Brain microvascular endothelial cell (primary cell): ENCODE results near the gene BCAS4.
"Not testable (repeated sequence)": the region's sequence is repeated elsewhere in the genome, so short reads cannot be mapped to it uniquely, and the experiment has no call there.

Experiments
- DNase-seq: peaks from one replicate; pipeline ENCODE4 v3.0.0-alpha.2; 2020
- H3K27ac ChIP-seq: fragments of 250-450 bp; sonication (Bioruptor Pico); 2 replicates; pipeline ENCODE4 v1.5.1; 2020; ENCODE audit warnings: mild to moderate bottlenecking, moderate library complexity
- H3K27me3 ChIP-seq: fragments of 250-450 bp; sonication (Bioruptor Pico); replicated peaks from 2 replicates; pipeline ENCODE4 v1.5.1; 2020; ENCODE audit warnings: mild to moderate bottlenecking
- H3K36me3 ChIP-seq: fragments of 250-450 bp; sonication (Bioruptor Pico); replicated peaks from 2 replicates; pipeline ENCODE4 v1.5.1; 2020; ENCODE audit warnings: mild to moderate bottlenecking
- H3K4me3 ChIP-seq: 2 replicates; pipeline ENCODE4 v1.5.1; 2011; ENCODE audit warnings: low read depth, mild to moderate bottlenecking, control low read depth, low read length, moderate library complexity
- CTCF ChIP-seq: IDR thresholded peaks from 2 replicates; pipeline ENCODE4 v1.5.1; 2011; ENCODE audit warnings: low read depth, mild to moderate bottlenecking, moderate library complexity, low read length, control low read depth, inconsistent platforms; ENCODE audit errors: missing control alignments
- in situ Hi-C: cut with HindIII; loops from 2 replicates; pipeline ENCODE4 v1.10.0; 2017; ENCODE audit warnings: low sequenced_read_pairs, low pct_ligation_motif_present

BCAS4 gene

GRCh38 chr20:50772420-50773185 is 22.3 kb upstream of the BCAS4 start:
- in situ Hi-C loops, result no loop called here
- Histone ChIP-seq H3K36me3 (no peaks in the 10 kb centered on the region), H3K4me3 (no peak overlapping the region), H3K27me3 (no peaks in the 10 kb centered on the region), H3K27ac (no peak overlapping the region)
- DNase-seq, result no peak
- TF ChIP-seq CTCF, result no peak

GRCh38 chr20:50774515-50774914 is 20.3 kb upstream of the BCAS4 start:
- no peaks in the 10 kb centered on the region for H3K36me3 ChIP-seq
- in situ Hi-C loops, result no loop called here
- DNase-seq, result no peak
- TF ChIP-seq CTCF, result no peak
- H3K27ac ChIP-seq, result no peak overlapping the region
- no peaks in the 10 kb centered on the region for H3K27me3 ChIP-seq
- H3K4me3 ChIP-seq, result no peak overlapping the region

DNA sequence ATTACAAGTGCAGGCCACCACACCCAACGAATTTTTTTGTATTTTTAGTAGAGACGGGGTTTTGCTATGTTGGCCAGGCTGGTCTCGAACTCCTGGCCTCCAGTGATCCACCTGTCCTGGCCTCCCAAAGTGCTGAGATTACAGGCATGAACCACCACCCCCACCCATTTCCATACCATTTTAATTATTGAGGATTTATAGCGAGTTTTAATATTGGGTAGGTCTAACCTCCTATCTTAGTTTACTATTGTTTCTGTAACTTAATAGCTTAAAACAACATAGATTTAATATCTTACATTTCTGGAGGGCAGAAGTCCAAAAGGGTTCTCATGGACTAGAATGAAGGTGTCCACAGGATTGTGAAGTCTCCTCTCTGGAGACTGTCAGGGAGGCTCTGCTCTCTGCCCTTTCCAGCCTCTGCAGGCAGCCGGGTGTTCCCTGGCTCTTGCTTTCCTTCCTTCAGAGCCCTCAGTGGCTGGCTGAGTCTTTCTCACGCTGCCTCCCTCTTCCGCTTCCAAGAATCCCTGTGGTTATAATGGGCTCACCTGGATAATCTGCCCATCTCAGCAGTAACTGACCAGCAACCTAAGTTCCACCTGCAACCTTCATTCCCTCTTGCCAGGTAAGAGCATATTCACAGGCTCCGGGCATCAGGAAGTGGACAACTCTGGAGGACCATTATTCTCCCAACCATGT is 18.6 kb upstream of the BCAS4 start:
- DNase-seq, result no peak
- no peak for TF ChIP-seq CTCF
- Histone ChIP-seq H3K36me3 (no peaks in the 10 kb centered on the region), H3K4me3 (no peak overlapping the region), H3K27ac (no peak overlapping the region), H3K27me3 (no peaks in the 10 kb centered on the region)
- in situ Hi-C loops, result no loop called here

DNA sequence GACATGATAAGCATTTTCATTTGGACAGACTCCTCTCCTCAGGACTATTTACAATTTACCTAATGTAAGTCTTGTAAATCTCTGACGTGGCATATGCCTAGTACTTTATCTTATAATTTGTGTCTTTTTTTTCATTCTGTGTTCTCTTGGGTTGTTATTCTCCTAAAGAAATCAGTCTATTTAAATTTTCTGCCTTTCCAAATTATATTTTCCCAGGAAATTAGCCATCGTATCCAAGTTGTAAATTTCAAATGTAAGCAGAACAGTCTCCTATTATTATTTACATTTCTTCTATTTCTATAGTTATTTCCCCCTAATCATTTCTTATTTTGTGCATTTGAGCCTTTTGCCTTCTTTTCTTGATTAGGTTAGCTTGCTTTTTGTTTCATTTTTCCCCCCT is 17.5 kb upstream of the BCAS4 start:
- DNase-seq, result no peak
- no peaks in the 10 kb centered on the region for H3K36me3 ChIP-seq
- in situ Hi-C loops, result no loop called here

GRCh38 chr20:50778994-50779393 is 15.9 kb upstream of the BCAS4 start:
- H3K4me3 ChIP-seq, H3K27me3 ChIP-seq, H3K27ac ChIP-seq, H3K36me3 ChIP-seq, in situ Hi-C loops, DNase-seq: not testable (repeated sequence)

More for the DNA sequence above, 17.5 kb upstream of the BCAS4 start:
- Histone ChIP-seq H3K27ac (no peak overlapping the region), H3K27me3 (no peaks in the 10 kb centered on the region), H3K4me3 (no peak overlapping the region)
- no peak for TF ChIP-seq CTCF

GRCh38 chr20:50783390-50783789 is 11.5 kb upstream of the BCAS4 start:
- Histone ChIP-seq H3K4me3 (no peak overlapping the region), H3K36me3 (no peaks in the 10 kb centered on the region), H3K27ac (no peak overlapping the region), H3K27me3 (no peaks in the 10 kb centered on the region)
- TF ChIP-seq CTCF, result no peak
- in situ Hi-C loops, result no loop called here
- DNase-seq, result no peak
